Heart right ventricle (tissue), 16 donors: ENCODE results near the gene RASGEF1C. TPM values are rescaled to one million over a fixed set of nuclear protein-coding genes. Genes with fewer than 3 reads are reported as not detected.

ENCODE experiments used
- ATAC-seq, 8 donors: fragments of 200-7000 bp; cut with Tn5 transposase; one replicate each; pipeline ENCODE4 v1.9.1; 2020; ENCODE audit warnings: mild to moderate bottlenecking in 8 of 8, moderate library complexity in 8 of 8, moderate number of reproducible peaks in 1 of 8
- DNase-seq, 2 donors: peaks; one replicate each; pipeline ENCODE4 v3.0.0-alpha.2; 2020
- H3K27ac ChIP-seq, 10 donors: fragments of 200-600 bp; sonication (generic) in 2 of 10; one replicate each; pipeline versions ENCODE4 v1.5.0 to v1.8.0; 2020 to 2022; ENCODE audit warnings: mild to moderate bottlenecking in 3 of 10
- H3K27me3 ChIP-seq, 7 donors: fragments of 200-600 bp; one replicate each; pipeline ENCODE4 v1.8.0; 2021 to 2022; ENCODE audit warnings: mild to moderate bottlenecking in 2 of 7
- H3K36me3 ChIP-seq, 9 donors: fragments of 200-600 bp; sonication (generic) in 1 of 9; one replicate each; pipeline versions ENCODE4 v1.5.0 to v1.8.0; 2020 to 2022; ENCODE audit warnings: mild to moderate bottlenecking in 2 of 9
- H3K4me1 ChIP-seq, 9 donors: fragments of 200-600 bp; sonication (generic) in 1 of 9; one replicate each; pipeline versions ENCODE4 v1.5.0 to v1.8.0; 2020 to 2022; ENCODE audit warnings: mild to moderate bottlenecking in 4 of 9
- H3K4me3 ChIP-seq, 10 donors: fragments of 200-600 bp; sonication (generic) in 2 of 10; one replicate each; pipeline versions ENCODE4 v1.5.0 to v1.8.0; 2020 to 2022; ENCODE audit warnings: mild to moderate bottlenecking in 7 of 10, moderate library complexity in 2 of 10
- H3K9me3 ChIP-seq, 11 donors: fragments of 200-600 bp in 10 of 11; sonication (generic) in 2 of 11; one replicate each; pipeline versions ENCODE4 v1.5.0 to v1.8.0; 2013 to 2022; ENCODE audit warnings: mild to moderate bottlenecking in 2 of 11, control low read depth in 1 of 11, moderate library complexity in 1 of 11
- CTCF ChIP-seq, 9 donors: fragments of 200-600 bp; sonication (generic) in 2 of 9; IDR thresholded peaks; one replicate each; pipeline versions ENCODE4 v1.5.0 to v1.8.0; 2021 to 2022; ENCODE audit warnings: antibody characterized with exemption in 9 of 9, mild to moderate bottlenecking in 5 of 9, moderate library complexity in 1 of 9
- WGBS, 2 donors: extraction: QIAGEN DNeasy Blood & Tissue Kit; methylation state at CpG; one replicate each; pipeline ENCODE4 v1.1.7; 2013; ENCODE audit warnings: inconsistent platforms in 1 of 2; 5-methylcytosine and 5-hydroxymethylcytosine counted together
- intact Hi-C, 10 donors: fragments of 100-400 bp; cut with DNase I; formaldehyde crosslinking; loops; one replicate each; pipeline versions ENCODE4 v1.11.1 to v1.14.2; 2022
- polyA plus RNA-seq, 2 donors: library from polyadenylated mRNA; stranded (reverse); fragments of 200-250 nt; gene quantifications; one replicate each; pipeline ENCODE4 v1.2.3, GENCODE V29; 2013
- total RNA-seq, 10 donors: library from RNA; stranded (reverse); fragmentation: NEBNext Ultra II Directional in 3 of 10; extraction: Animal tissue kit (Norgen Biotek cat#: 25700) in 3 of 10; gene quantifications; one replicate each; pipeline versions ENCODE4 v1.2.1 to v1.2.4, GENCODE V29; 2021 to 2023
- donor health status: Arrhythmogenic right ventricular cardiomyopathy.
- donor health status: ischemic (EF 13 %, LVEDD 7.1; RV severe dilation, severe dysfunction).
- donor health status: healthy with polysubstance abuse.
- donor health status: DM: no; HTN: yes; CAD: no.
- donor health status: DM: no; HTN: no; CAD: no.
- donor health status: ischemic (EF 25% LVEDD 6.9; RV normal size, moderate dysfunction).
- donor health status: ischemic (EF 25% LVEDD 5.7; RV mildly dilated, moderate dysfunction).
- donor health status: healthy.
- donor health status: DM: yes; HTN: yes; CAD: no.
- donor health status: Ischemic cardiomyopathy.
- donor health status: ischemic (EF 35%, LVEDD 5.7; RV mildly dilated, moderate dysfunction).
- donor health status: nonischemic (EF 11% LVEDD 7.7; RV severe dilation, severe dysfunction).
- donor health status: DM: yes; HTN: yes; CAD: no.
- donor health status: PGD.
- donor health status: ischemic (EF 29% LVEDD 5.4; RV normal size, mild dysfunction).
- donor health status: nonischemic (EF 23%, LVEDD 6.1; RV moderate dilation, normal function).

The RASGEF1C gene
- total and polyA plus RNA-seq, 12 donors: 0.17 to 0.59 (median 0.26) TPM; not detected in 6

GRCh38 chr5:180214870-180215770 lies 6.1 kb upstream of the RASGEF1C start:
- no peak for TF ChIP-seq CTCF (IDR thresholded peaks at IDR 0.05)
- intact Hi-C loops: loop anchor here in 2 of 10 donors (5.0 to 10.0 kb wide), 2 partner anchors 80 to 88 kb away; no protein-coding TSS in a partner anchor
- no peak overlapping the region for H3K27ac ChIP-seq
- H3K4me3 ChIP-seq: no peak overlapping the region
- no peak for ATAC-seq
- no peaks in the 10 kb centered on the region for H3K36me3 ChIP-seq
- H3K9me3 ChIP-seq: peaks cover 0 to 55% (median 26%) of the 10 kb centered on the region in 11 donors
- whole genome bisulfite sequencing, 2 donors: 93 to 95% methylated on average over 21 of the region's 21 CpGs
- no peak for DNase-seq
- H3K27me3 ChIP-seq: peaks cover 0 to 23% (median 10%) of the 10 kb centered on the region in 7 donors
- H3K4me1 ChIP-seq: no peaks in the 10 kb centered on the region

DNA sequence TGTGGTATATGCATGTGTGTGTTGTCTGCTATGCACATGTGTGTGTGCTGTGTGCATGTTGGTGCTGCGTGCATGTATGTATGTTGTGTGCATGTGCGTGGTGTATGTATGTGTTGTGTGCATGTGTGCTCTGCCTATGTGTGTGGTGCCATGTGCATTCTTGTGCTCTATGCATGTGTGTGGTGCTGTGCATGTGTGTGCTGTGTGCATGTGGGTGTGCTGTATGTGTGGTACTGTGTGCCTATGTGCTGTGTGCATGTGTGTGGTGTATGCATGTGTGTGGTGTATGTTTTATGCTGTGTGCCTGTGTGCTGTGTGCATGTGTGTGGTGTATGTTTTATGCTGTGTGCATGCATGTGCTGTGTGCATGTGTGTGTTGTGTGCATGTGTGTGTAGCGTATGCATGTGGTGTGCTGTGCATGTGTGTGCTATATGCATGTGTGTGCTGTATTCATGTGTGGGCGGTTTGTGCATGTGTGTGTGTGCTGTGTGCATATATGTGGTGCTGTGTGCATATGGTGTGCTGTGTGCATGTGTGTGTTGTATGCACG lies 4.7 kb upstream of the RASGEF1C start:
- WGBS, 2 donors: 88 to 90% methylated on average over 5 of the region's 5 CpGs
- Histone ChIP-seq H3K27ac (no peak overlapping the region), H3K4me3 (no peak overlapping the region), H3K27me3 (peaks cover 0 to 32% (median 19%) of the 10 kb centered on the region in 7 donors), H3K4me1 (no peaks in the 10 kb centered on the region), H3K36me3 (no peaks in the 10 kb centered on the region), H3K9me3 (peaks cover 0 to 41% (median 14%) of the 10 kb centered on the region in 11 donors)
- DNase-seq: no peak
- no peak for TF ChIP-seq CTCF (IDR thresholded peaks at IDR 0.05)
- no peak for ATAC-seq
- intact Hi-C loops: loop anchor here in 2 of 10 donors (5.0 to 10.0 kb wide), 2 partner anchors 79 to 86 kb away; no protein-coding TSS in a partner anchor

DNA sequence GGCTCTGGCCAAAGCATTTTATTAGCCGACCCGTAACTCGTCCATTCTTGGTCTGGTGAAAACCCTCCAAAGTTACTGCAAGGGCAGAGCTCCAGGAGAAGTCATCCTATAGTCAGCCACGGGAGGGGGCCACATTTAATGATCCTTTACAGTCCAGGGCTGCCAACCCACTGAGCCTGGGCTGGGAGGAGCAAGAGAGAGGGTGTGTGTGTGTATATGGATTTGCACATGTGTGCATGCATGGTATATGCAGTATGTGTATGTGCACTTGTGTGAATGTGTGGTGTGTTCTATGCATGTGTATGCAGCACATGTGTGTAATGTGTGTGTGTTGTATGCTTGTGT lies 4.2 kb upstream of the RASGEF1C start:
- ATAC-seq (no peak), DNase-seq (no peak)
- no peaks in the 10 kb centered on the region for H3K36me3 ChIP-seq
- intact Hi-C loops: loop anchor here in 2 of 10 donors (5.0 to 10.0 kb wide), 2 partner anchors 78 to 86 kb away; no protein-coding TSS in a partner anchor
- H3K27me3 ChIP-seq: peaks cover 3 to 36% (median 23%) of the 10 kb centered on the region in 7 donors
- no peak overlapping the region for H3K27ac ChIP-seq
- TF ChIP-seq CTCF (IDR thresholded peaks at IDR 0.05): no peak
- 9 to 14% methylated on average over 4 of the region's 4 CpGs for WGBS, 2 donors
- H3K4me1 ChIP-seq: peaks cover 0 to 4% (median 4%) of the 10 kb centered on the region in 9 donors
- H3K9me3 ChIP-seq: peaks cover 0 to 36% (median 12%) of the 10 kb centered on the region in 11 donors
- H3K4me3 ChIP-seq: no peak overlapping the region
